ENCODE measurements around the gene HCAR2. TPM values are rescaled to one million over a fixed set of nuclear protein-coding genes. Genes with fewer than 3 reads are reported as not detected.

Gene HCAR2
- total and polyA plus RNA-seq, 2 experiments from 2014 or later, result 2.1 to 3.7 TPM

DNA sequence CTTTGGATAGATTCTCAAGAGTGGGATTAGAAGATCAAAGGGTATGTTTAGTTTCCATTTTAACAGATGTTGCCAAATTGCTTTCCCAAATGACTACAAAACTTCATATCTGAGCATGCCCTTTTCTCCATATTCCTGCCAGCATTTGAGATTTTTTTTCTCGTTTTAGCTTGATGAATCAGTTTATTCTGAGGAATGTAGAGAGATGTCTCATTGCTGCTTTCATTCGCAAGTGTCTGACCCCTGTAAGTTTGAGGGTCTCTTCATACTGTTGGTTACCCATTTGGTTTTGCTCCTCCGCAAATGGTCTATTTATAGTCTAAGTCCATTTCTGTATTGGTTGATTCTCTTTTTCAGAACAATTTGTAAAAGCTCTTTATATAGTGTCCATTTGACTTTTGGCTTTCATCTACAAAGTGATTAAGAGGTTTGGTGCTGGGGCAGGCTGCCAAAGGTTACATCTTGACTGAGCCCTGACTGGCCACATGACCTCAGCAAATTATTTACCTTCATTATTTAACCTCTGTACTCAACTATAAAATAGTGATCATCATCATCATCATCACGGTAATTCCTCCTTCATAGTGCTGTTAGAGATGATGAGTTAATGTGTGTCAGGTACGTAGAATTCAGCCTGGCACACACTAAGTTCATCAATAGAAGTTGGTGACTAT lies 33.6 kb downstream of the HCAR2 start:
- Histone ChIP-seq H3K36me3 (replicated peaks; ENCODE audit: insufficient read depth, low read depth) (no peaks in the 10 kb centered on the region), H3K4me1 (ENCODE audit: insufficient read depth) (no peaks in the 10 kb centered on the region), H3K27ac (no peak overlapping the region), H2AFZ (no peak overlapping the region), H4K20me1 (ENCODE audit: insufficient read depth, poor library complexity, severe bottlenecking) (no peaks in the 10 kb centered on the region), H3K27me3 (no peaks in the 10 kb centered on the region), H3K4me3 (no peak overlapping the region), H3K9me3 (ENCODE audit: low read depth) (no peaks in the 10 kb centered on the region), H3K9me2 (replicated peaks; ENCODE audit: insufficient read depth) (no peaks in the 10 kb centered on the region), H3K4me2 (no peak overlapping the region), H3K79me2 (no peaks in the 10 kb centered on the region)
- no peak for DNase-seq (ENCODE audit: low spot score)
- no peak for TF ChIP-seq EZH2phosphoT487 (IDR thresholded peaks at IDR 0.05; ENCODE audit: low read depth, severe bottlenecking, unreplicated experiment)
- TF ChIP-seq EZH2 (IDR thresholded peaks at IDR 0.05; ENCODE audit: borderline replicate concordance), result no peak
- TF ChIP-seq, protein P1, sequence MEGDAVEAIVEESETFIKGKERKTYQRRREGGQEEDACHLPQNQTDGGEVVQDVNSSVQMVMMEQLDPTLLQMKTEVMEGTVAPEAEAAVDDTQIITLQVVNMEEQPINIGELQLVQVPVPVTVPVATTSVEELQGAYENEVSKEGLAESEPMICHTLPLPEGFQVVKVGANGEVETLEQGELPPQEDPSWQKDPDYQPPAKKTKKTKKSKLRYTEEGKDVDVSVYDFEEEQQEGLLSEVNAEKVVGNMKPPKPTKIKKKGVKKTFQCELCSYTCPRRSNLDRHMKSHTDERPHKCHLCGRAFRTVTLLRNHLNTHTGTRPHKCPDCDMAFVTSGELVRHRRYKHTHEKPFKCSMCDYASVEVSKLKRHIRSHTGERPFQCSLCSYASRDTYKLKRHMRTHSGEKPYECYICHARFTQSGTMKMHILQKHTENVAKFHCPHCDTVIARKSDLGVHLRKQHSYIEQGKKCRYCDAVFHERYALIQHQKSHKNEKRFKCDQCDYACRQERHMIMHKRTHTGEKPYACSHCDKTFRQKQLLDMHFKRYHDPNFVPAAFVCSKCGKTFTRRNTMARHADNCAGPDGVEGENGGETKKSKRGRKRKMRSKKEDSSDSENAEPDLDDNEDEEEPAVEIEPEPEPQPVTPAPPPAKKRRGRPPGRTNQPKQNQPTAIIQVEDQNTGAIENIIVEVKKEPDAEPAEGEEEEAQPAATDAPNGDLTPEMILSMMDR (IDR thresholded peaks at IDR 0.05; ENCODE audit: poor library complexity), result no peak
- 90% methylated on average over 5 of the region's 5 CpGs for WGBS (ENCODE audit: low lambda C conversion rate, missing lambda C conversion rate)

DNA sequence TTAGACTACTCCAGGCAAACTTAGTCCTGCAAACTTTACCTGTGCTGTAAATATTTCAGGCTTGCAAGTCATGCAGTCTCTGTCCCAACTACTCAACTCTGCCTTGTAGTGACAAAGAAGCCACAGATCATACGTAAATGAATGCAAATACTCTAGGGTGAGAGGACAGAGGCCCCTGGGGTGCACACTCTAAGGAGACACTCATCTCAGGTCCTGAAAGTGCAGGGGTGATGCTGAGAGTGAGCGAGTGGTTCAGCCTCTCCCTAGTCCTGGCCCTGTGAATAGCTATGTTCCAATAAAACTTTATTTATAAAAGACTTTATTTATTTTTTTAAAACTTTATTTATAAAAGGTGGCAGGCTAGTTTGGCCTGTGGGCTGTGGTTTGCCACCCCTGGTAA lies 34.9 kb downstream of the HCAR2 start:
- Histone ChIP-seq H3K4me3 (no peak overlapping the region), H3K9me2 (replicated peaks; ENCODE audit: insufficient read depth) (no peaks in the 10 kb centered on the region), H3K4me2 (no peak overlapping the region), H3K9me3 (ENCODE audit: low read depth) (no peaks in the 10 kb centered on the region), H3K79me2 (no peaks in the 10 kb centered on the region), H3K27ac (no peak overlapping the region), H3K4me1 (ENCODE audit: insufficient read depth) (no peaks in the 10 kb centered on the region), H3K27me3 (no peaks in the 10 kb centered on the region), H4K20me1 (ENCODE audit: insufficient read depth, poor library complexity, severe bottlenecking) (no peaks in the 10 kb centered on the region), H3K36me3 (replicated peaks; ENCODE audit: insufficient read depth, low read depth) (no peaks in the 10 kb centered on the region), H2AFZ (no peak overlapping the region)
- no peak for DNase-seq (ENCODE audit: low spot score)
- TF ChIP-seq, protein P1 (IDR thresholded peaks at IDR 0.05; ENCODE audit: poor library complexity), result no peak
- TF ChIP-seq EZH2phosphoT487 (IDR thresholded peaks at IDR 0.05; ENCODE audit: low read depth, severe bottlenecking, unreplicated experiment) (no peak), EZH2 (IDR thresholded peaks at IDR 0.05; ENCODE audit: borderline replicate concordance) (no peak)
- 93% methylated on average over 2 of the region's 2 CpGs for WGBS (ENCODE audit: low lambda C conversion rate, missing lambda C conversion rate)

DNA sequence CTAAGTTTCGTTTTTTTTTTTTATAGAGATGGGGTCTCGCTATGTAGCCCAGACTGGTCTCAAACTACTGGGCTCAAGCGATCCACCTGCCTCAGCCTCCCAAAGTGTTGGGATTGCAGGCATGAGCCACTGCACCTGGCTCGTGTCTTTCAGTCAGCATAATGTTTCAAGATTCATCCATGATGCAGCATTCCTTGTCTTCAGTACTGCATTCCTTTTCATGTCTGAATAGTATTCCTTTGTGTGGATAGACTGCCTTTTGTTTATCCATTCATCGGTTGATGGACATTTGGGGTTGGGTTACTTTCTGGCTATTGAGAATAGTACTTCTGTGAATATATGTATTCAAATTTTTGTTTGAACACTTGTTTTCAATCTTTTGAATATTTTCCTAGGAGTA lies 37.4 kb downstream of the HCAR2 start:
- Histone ChIP-seq H3K4me3 (no peak overlapping the region), H3K36me3 (replicated peaks; ENCODE audit: insufficient read depth, low read depth) (no peaks in the 10 kb centered on the region), H3K4me2 (no peak overlapping the region), H3K9me2 (replicated peaks; ENCODE audit: insufficient read depth) (no peaks in the 10 kb centered on the region), H3K27me3 (no peaks in the 10 kb centered on the region), H2AFZ (no peak overlapping the region), H3K9me3 (ENCODE audit: low read depth) (no peaks in the 10 kb centered on the region), H3K27ac (no peak overlapping the region), H4K20me1 (ENCODE audit: insufficient read depth, poor library complexity, severe bottlenecking) (no peaks in the 10 kb centered on the region), H3K79me2 (no peaks in the 10 kb centered on the region), H3K4me1 (ENCODE audit: insufficient read depth) (no peaks in the 10 kb centered on the region)
- no peak for DNase-seq (ENCODE audit: low spot score)
- TF ChIP-seq EZH2 (IDR thresholded peaks at IDR 0.05; ENCODE audit: borderline replicate concordance) (no peak), EZH2phosphoT487 (IDR thresholded peaks at IDR 0.05; ENCODE audit: low read depth, severe bottlenecking, unreplicated experiment) (no peak)
- TF ChIP-seq, protein P1 (IDR thresholded peaks at IDR 0.05; ENCODE audit: poor library complexity), result no peak
- 100% methylated on average over 5 of the region's 5 CpGs for WGBS (ENCODE audit: low lambda C conversion rate, missing lambda C conversion rate)
